IMR-90 (cell line): ENCODE measurements around the gene MNAT1. TPM values are rescaled to one million over a fixed set of nuclear protein-coding genes. Genes with fewer than 3 reads are reported as not detected.

Source experiments
- ATAC-seq: fragments of 200-7000 bp; cut with Tn5 transposase; 2 replicates; pipeline ENCODE4 v1.9.1; 2020; ENCODE audit warnings: low read depth, mild to moderate bottlenecking, moderate library complexity
- BruUV-seq: library from RNA; stranded (reverse); fragments of 400-500 nt; replicated peaks from 2 replicates; lab custom pipeline; 2021; lab: Mats Ljungman, UMichigan
- CTCF ChIA-PET: fragments of 300-600 bp; formaldehyde crosslinking; extraction: SDS; loops from one replicate; lab custom pipeline; 2021; ENCODE audit warnings: antibody characterized with exemption; lab: Yijun Ruan, JAX
- POLR2A ChIA-PET: fragments of 300-600 bp; sonication (Branson Sonifier 250); formaldehyde crosslinking; loops from one replicate; lab custom pipeline; 2022; ENCODE audit warnings: antibody characterized with exemption; ENCODE audit not compliant: unreplicated experiment; lab: Charles Lee
- DNase-seq: peaks from one replicate; pipeline ENCODE4 v3.0.0; 2013
- H2AFZ ChIP-seq: replicated peaks from 2 replicates; pipeline ENCODE3; 2013; ENCODE audit warnings: low read length, mild to moderate bottlenecking; ENCODE audit not compliant: poor library complexity
- H2AK5ac ChIP-seq: 2 replicates; pipeline ENCODE4 v1.6.1; 2013; ENCODE audit warnings: low read depth, low read length, inconsistent platforms
- H2AK9ac ChIP-seq: replicated peaks from 2 replicates; pipeline ENCODE3; 2013; ENCODE audit warnings: mild to moderate bottlenecking, low read depth, low read length, moderate library complexity; ENCODE audit not compliant: poor library complexity
- H2BK120ac ChIP-seq: 2 replicates; pipeline ENCODE4 v1.6.1; 2013; ENCODE audit warnings: low read depth, low read length, inconsistent platforms
- H2BK15ac ChIP-seq: 3 replicates; pipeline ENCODE4 v1.6.1; 2013; ENCODE audit warnings: low read depth, low read length, inconsistent platforms
- H2BK20ac ChIP-seq: 2 replicates; pipeline ENCODE4 v1.6.1; 2013; ENCODE audit warnings: low read depth, mild to moderate bottlenecking, inconsistent platforms, low read length, moderate library complexity
- H2BK5ac ChIP-seq: 2 replicates; pipeline ENCODE4 v1.6.1; 2013; ENCODE audit warnings: mild to moderate bottlenecking, low read depth, low read length, inconsistent platforms; ENCODE audit not compliant: poor library complexity, severe bottlenecking
- H3K14ac ChIP-seq: replicated peaks from 2 replicates; pipeline ENCODE4 v1.6.1; 2013; ENCODE audit warnings: low read depth, low read length, inconsistent platforms
- H3K18ac ChIP-seq: 2 replicates; pipeline ENCODE4 v1.6.1; 2013; ENCODE audit warnings: low read depth, low read length, control low read depth
- H3K23ac ChIP-seq: 2 replicates; pipeline ENCODE4 v1.6.1; 2013; ENCODE audit warnings: low read depth, low read length, inconsistent platforms
- H3K27ac ChIP-seq: 2 replicates; pipeline ENCODE4 v1.5.1; 2013; ENCODE audit warnings: mild to moderate bottlenecking, control low read depth, low read length; ENCODE audit not compliant: insufficient read depth
- H3K27me3 ChIP-seq: 2 replicates; pipeline ENCODE4 v1.6.1; 2013; ENCODE audit warnings: low read length; ENCODE audit not compliant: control insufficient read depth, insufficient read depth
- H3K36me3 ChIP-seq: 2 replicates; pipeline ENCODE4 v1.6.1; 2013; ENCODE audit warnings: low read length, mixed read lengths; ENCODE audit not compliant: control insufficient read depth, insufficient read depth
- H3K4ac ChIP-seq: 2 replicates; pipeline ENCODE4 v1.6.1; 2013; ENCODE audit warnings: low read depth, low read length, inconsistent platforms
- H3K4me1 ChIP-seq: 2 replicates; pipeline ENCODE4 v1.6.1; 2013; ENCODE audit warnings: low read length, mixed read lengths; ENCODE audit not compliant: control insufficient read depth, insufficient read depth
- H3K4me2 ChIP-seq: 2 replicates; pipeline ENCODE4 v1.6.1; 2013; ENCODE audit warnings: low read depth, mild to moderate bottlenecking, control low read depth, low read length, moderate library complexity
- H3K4me3 ChIP-seq: 2 replicates; pipeline ENCODE4 v1.5.1; 2013; ENCODE audit warnings: low read depth, mild to moderate bottlenecking, control low read depth, low read length, moderate library complexity; ENCODE audit not compliant: insufficient read depth
- H3K56ac ChIP-seq: 2 replicates; pipeline ENCODE4 v1.6.1; 2013; ENCODE audit warnings: low read length, inconsistent platforms; ENCODE audit not compliant: insufficient read depth; ENCODE audit errors: extremely low read depth
- H3K79me1 ChIP-seq, 2 experiments: 2 replicates each; pipeline ENCODE4 v1.6.1; 2013; ENCODE audit warnings: low read length in 2 of 2, inconsistent platforms in 1 of 2, low read depth in 1 of 2
- H3K9ac ChIP-seq: 2 replicates; pipeline ENCODE4 v1.6.1; 2013; ENCODE audit warnings: low read depth, low read length, control low read depth
- H3K9me1 ChIP-seq: 2 replicates; pipeline ENCODE4 v1.6.1; 2013; ENCODE audit warnings: low read length, inconsistent platforms; ENCODE audit not compliant: insufficient read depth
- H3K9me3 ChIP-seq: 2 replicates; pipeline ENCODE4 v1.6.1; 2013; ENCODE audit warnings: low read length; ENCODE audit not compliant: control insufficient read depth, insufficient read depth
- H4K20me1 ChIP-seq: 2 replicates; pipeline ENCODE4 v1.6.1; 2013; ENCODE audit warnings: low read length, inconsistent platforms; ENCODE audit not compliant: insufficient read depth
- H4K5ac ChIP-seq: 2 replicates; pipeline ENCODE4 v1.6.1; 2013; ENCODE audit warnings: mild to moderate bottlenecking, low read depth, low read length, control low read depth
- H4K8ac ChIP-seq, 2 experiments: 2 replicates each; pipeline ENCODE4 v1.6.1; 2013; ENCODE audit warnings: low read depth in 2 of 2, low read length in 2 of 2, control low read depth in 1 of 2, inconsistent platforms in 1 of 2
- H4K91ac ChIP-seq: 2 replicates; pipeline ENCODE4 v1.6.1; 2013; ENCODE audit warnings: low read depth, low read length, inconsistent platforms; ENCODE audit not compliant: insufficient read depth
- CHD1 ChIP-seq: IDR thresholded peaks from 2 replicates; pipeline ENCODE4 v1.6.1; 2012; ENCODE audit warnings: low read depth, low read length, improper control_type of control experiment
- ELK1 ChIP-seq: fragments of 150-350 bp; IDR thresholded peaks from 2 replicates; pipeline ENCODE4 v1.6.1; 2016; ENCODE audit warnings: low read depth, mild to moderate bottlenecking, low read length, moderate library complexity, borderline replicate concordance
- FOS ChIP-seq: fragments of 150-350 bp; IDR thresholded peaks from 2 replicates; pipeline ENCODE4 v1.6.1; 2016; ENCODE audit warnings: low read depth, low read length
- MAFK ChIP-seq: IDR thresholded peaks from 2 replicates; pipeline ENCODE4 v1.6.1; 2012; ENCODE audit warnings: low read depth, low read length, improper control_type of control experiment
- MAZ ChIP-seq: IDR thresholded peaks from 2 replicates; pipeline ENCODE4 v1.6.1; 2012; ENCODE audit warnings: low read depth, mild to moderate bottlenecking, low read length, improper control_type of control experiment, moderate library complexity, borderline replicate concordance
- SMC3 ChIP-seq: fragments of 150-350 bp; IDR thresholded peaks from 2 replicates; pipeline ENCODE4 v1.6.1; 2016; ENCODE audit warnings: low read depth, mild to moderate bottlenecking, antibody characterized with exemption, low read length, moderate library complexity
- dilution Hi-C: fragments of 300-500 bp; cut with HindIII; formaldehyde crosslinking; loops from one replicate; pipeline ENCODE4 v1.14.3; 2018; ENCODE audit warnings: low sequenced_read_pairs; ENCODE audit not compliant: unreplicated experiment
- in situ Hi-C: fragments of 300-500 bp; cut with MboI; formaldehyde crosslinking; loops from 3 replicates; pipeline ENCODE4 v1.14.3; 2019; ENCODE audit warnings: low sequenced_read_pairs, inconsistent platforms, mixed read lengths
- intact Hi-C: fragments of 100-400 bp; cut with micrococcal nuclease; formaldehyde crosslinking; loops from 2 replicates; pipeline ENCODE4 v1.10.0; 2022
- polyA plus RNA-seq, 3 experiments: library from polyadenylated mRNA; depleted of rRNA; stranded (reverse); fragments of >200 nt; gene quantifications; 2 replicates each; pipeline ENCODE4 v1.2.3, GENCODE V29; 2012; ENCODE audit warnings: low replicate concordance in 1 of 3
- total RNA-seq: library from RNA; depleted of rRNA; stranded (reverse); fragments of >200 nt; gene quantifications from 2 replicates; pipeline ENCODE4 v1.2.3, GENCODE V29; 2012

The MNAT1 gene
- total and polyA plus RNA-seq, 2 of the 4 experiments (the other 2 are of a cell fraction) = 48.2 to 53.0 TPM

- H4K20me1 ChIP-seq = peaks cover 8% of the 10 kb centered on the region; the same call in 1 of the 2 replicates
- ChIA-PET POLR2A (no interaction called here), CTCF (interaction anchor here (0.8 kb wide), 1 partner anchor 13 kb away, joined by 3 read pairs; no protein-coding TSS in a partner anchor)
- TF ChIP-seq ELK1 = no peak
- no peak for TF ChIP-seq CHD1
- no peak for TF ChIP-seq MAFK
- no peak for TF ChIP-seq SMC3
- TF ChIP-seq MAZ = no peak
- TF ChIP-seq FOS = no peak
- H3K23ac ChIP-seq = peak overlapping the region; percentile 41; the same call in 1 of the 2 replicates
- peak overlapping the region; percentile 65 for H3K14ac ChIP-seq
- H3K4me1 ChIP-seq = peaks cover 7% of the 10 kb centered on the region; the same call in 1 of the 2 replicates
- H3K9ac ChIP-seq = no peak overlapping the region
- no peak overlapping the region for H3K4me3 ChIP-seq
- H2BK5ac ChIP-seq = peak overlapping the region; percentile 16
- peak overlapping the region; percentile 13; the same call in 1 of the 2 replicates for H3K18ac ChIP-seq
- peak overlapping the region; percentile 88; the same call in 1 of the 2 replicates for H2AK5ac ChIP-seq
- peak overlapping the region; percentile 41; the same call in 1 of the 2 replicates for H2BK20ac ChIP-seq
- no peak for ATAC-seq
- H2BK15ac ChIP-seq = peak overlapping the region; percentile 85; the same call in 1 of the 3 replicates
- H4K5ac ChIP-seq = peak overlapping the region; percentile 36; the same call in 1 of the 2 replicates
- in situ Hi-C loops = no loop called here
- H4K8ac ChIP-seq = peak overlapping the region in 1 of 2 experiments; percentile 48; a peak in 1 of 4 replicates
- H3K27ac ChIP-seq = no peak overlapping the region
- peak overlapping the region; percentile 67 for H2BK120ac ChIP-seq
- H2AFZ ChIP-seq = no peak overlapping the region
- H3K79me1 ChIP-seq = peaks cover 38 to 70% of the 10 kb centered on the region in 2 experiments
- H3K4ac ChIP-seq = peak overlapping the region; percentile 50; the same call in 1 of the 2 replicates
- no peaks in the 10 kb centered on the region for H3K27me3 ChIP-seq
- H4K91ac ChIP-seq = no peak overlapping the region; the same call in 1 of the 2 replicates
- no peaks in the 10 kb centered on the region for H3K9me3 ChIP-seq
- no peak overlapping the region for H3K4me2 ChIP-seq
- no peak overlapping the region for H2AK9ac ChIP-seq
- BruUV-seq = no TSS peak
- H3K9me1 ChIP-seq = peaks cover 10% of the 10 kb centered on the region
- dilution Hi-C loops = no loop called here
- H3K56ac ChIP-seq = no peak overlapping the region
- 0 out of 2 replicates have a peak, but pooled peaks cover 3% of the 10 kb centered on the region for H3K36me3 ChIP-seq
- no peak for DNase-seq
- intact Hi-C loops = no loop called here
These were observed 39.0 kb downstream of the MNAT1 start for GRCh38 chr14:60773558-60773957.
